Islet of Langerhans (tissue), 1 donor: Measurements from ENCODE around the gene KIF21B.

Experiments
- FAIRE-seq: peaks from one replicate; lab custom pipeline; 2011; peaks lifted over from hg19 to GRCh38; lab: Jason Lieb, UNC

KIF21B gene

GRCh38 chr1:201023517-201023902 lies at the start of gene KIF21B:
TSS of gene KIF21B (minus strand) at chr1:201023714. CDS start at chr1:201023383, 331 bp downstream.
- no peak for FAIRE-seq

DNA sequence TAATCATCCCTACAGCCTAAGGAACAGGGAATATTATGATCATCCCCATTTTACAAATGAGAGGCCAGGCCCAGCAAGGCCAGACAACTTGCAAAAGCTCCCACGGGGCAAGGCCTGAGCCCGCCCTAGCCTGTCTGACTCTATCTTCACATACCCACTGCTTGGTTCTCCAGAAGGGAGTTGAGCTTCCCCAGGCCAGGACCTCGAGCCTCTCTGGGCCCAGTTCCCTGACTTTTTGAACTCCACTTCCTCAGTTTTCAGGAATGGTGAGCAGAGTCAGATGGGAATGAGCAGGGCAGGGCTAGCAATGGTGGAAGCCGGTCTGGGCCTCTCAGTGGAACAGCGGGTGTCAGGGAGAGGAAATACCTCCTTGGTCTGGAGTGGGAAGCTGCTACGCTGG lies 49.4 kb upstream of the KIF21B start:
- no peak for FAIRE-seq

- FAIRE-seq = no peak
Observed at GRCh38 chr1:201072149-201072548, 48.6 kb upstream of the KIF21B start.

DNA sequence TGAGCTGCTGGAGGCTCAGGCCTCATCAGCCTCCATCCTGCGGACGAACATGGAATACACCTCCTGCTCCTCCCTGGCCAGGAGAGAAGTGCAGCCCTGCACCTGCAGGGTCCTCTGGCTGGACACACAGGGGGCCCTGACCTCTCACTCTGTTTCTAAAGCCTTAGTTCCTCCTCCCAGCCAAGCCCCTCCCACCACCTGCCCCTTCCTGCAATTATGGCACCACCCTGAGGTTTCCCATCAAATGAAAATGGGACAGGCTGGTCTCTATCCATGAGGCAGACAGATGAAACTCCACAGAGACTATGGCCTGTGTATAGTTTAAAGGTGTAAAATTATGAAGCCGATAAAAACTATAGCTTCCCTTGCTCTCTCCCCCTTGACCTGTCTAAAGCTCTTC lies 46.1 kb upstream of the KIF21B start:
- no peak for FAIRE-seq

DNA sequence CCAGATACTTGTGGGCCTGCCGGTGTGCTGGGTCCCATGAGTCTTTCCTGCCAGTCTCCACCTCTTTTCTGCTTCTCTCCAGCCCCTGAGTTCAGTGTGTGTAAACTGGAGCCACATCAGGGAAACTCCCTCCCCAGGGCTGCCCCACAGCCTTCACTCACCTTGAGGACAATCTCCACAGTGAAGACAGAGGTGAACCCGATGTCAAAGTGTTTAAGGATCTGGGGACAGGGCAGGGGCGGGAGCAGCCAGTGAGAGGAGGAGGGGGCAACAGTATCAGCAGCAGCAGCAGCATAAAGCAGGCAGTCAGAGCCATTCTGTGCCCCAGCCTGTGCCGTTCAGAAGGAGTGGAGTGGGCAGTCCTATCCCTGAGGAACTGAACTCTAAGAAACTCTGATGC lies 45.5 kb upstream of the KIF21B start:
- no peak for FAIRE-seq

DNA sequence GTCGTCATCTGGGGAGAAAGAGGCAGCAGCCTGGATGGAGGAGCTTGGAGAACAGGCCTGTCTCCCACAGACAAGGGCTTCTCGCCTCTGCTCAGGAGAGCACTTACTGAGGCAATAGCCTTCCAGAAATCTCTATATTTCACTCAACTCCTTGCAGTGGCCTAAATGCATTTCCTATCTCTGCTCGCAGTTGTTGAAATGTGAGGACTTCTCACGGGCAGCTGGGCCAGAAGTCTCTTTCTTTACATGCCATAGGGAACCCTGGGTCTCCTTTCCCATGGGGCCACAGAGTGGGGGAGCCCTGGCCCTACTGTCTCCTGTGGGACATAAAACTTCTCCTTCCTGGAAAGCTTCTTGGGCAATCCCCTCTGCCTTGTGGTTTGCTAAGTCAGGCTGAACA lies 43.5 kb upstream of the KIF21B start:
- FAIRE-seq = no peak

DNA sequence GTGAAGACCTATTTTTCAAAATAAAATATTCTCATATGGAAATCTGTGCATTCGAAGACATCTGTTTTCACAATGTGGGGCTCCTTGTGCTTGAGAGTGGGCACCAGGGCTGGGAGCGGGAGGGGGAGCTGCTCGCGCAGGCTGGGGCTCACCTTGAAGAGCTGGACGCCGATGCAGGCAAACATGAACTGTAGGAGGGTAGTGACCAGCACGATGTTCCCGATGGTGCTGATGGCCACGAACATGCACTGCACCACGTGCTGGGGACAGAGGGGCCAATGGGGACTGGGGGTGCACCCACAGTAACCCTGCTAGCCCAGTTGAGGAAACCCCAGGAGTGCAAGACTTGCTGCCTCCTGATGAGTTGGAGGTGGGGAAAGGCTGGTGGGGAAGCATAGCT lies 42.2 kb upstream of the KIF21B start:
- FAIRE-seq = no peak

DNA sequence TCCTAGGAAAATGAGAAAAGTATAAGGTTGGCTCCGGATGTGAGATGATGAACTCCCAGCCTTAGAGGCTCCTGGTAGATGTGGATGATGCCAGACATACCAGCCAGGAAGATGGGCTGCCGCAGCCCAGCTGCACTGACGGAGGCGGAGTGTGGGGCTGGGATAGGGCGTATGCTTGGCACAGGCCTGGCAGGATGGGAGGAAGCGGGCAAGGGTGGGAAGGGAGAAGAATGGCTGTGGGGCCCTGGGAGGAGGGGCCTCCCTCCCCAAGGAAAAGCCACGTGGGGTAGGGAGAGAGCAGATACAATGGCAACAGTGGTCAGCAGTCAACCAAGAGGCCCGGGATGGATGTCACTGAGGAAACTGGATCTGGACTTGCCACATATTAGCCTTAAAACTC lies 41.3 kb upstream of the KIF21B start:
- FAIRE-seq = no peak

DNA sequence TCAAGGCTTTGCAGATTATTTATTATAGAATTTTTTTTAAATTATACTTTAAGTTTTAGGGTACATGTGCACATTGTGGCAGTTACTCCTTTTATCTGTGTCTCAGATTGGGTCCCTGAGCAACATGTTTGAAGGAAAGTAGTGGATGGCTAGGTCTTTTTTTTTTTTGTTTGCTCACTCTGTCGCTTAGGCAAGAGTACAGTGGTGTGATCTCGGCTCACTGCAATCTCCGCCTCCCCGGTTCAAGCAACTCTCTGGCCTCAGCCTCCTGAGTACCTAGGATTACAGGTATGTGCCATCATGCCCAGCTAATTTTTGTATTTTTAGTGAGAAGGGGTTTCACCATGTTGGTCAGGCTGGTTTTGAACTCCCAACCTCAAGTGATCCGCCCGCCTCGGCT lies 39.6 kb upstream of the KIF21B start:
- FAIRE-seq = no peak

DNA sequence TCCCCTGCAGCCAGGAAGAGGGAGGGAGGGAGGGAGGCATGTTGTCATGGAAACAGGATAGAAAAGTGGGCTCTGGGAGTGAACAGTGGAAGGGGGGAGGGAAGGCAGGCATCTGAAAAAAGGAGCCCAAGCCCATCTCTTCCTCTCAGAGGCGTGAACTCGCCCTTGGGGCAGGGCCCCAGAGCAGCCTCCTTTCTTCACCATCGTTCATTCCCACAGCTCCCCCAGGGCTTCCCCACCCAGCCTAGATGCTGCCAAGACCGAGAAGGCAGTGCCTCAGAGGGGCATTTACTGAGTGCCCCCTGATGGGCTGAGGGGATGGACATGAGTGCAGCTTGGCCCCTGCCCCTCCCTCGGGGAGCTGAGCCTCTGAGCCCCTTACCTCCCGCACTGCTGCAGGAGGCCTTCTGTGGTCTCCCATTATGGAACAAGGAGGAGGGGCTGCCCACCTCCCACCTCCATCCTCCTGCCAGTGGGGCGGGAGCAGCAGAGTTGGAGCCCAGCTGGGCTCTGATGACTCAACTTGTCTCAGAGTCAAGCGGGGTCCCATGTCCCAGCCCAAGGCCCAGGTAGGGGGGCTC lies 39.1 kb upstream of the KIF21B start:
- no peak for FAIRE-seq

- no peak for FAIRE-seq
Observed at GRCh38 chr1:201061886-201062285, 38.4 kb upstream of the KIF21B start.

- FAIRE-seq = no peak
Observed at GRCh38 chr1:201061049-201061448, 37.5 kb upstream of the KIF21B start.

DNA sequence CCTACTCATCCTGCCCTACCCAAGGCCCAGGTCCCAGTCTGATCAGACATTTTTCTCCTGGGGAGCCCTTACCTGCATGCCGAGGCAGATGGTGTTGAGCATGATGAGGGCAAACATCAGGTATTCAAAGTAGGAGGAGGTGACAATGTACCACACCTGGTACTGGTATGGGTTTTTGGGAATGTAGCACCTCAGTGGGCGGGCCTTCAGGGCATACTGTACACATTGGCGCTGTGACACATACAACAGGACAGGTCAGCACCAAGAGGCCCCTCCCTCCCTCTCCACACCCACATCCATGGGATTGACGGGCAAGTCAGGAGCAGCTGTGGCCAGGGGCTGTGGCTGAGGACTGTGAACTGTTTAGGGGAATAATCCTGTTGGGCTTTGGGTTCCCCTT lies 37.1 kb upstream of the KIF21B start:
- FAIRE-seq = no peak

DNA sequence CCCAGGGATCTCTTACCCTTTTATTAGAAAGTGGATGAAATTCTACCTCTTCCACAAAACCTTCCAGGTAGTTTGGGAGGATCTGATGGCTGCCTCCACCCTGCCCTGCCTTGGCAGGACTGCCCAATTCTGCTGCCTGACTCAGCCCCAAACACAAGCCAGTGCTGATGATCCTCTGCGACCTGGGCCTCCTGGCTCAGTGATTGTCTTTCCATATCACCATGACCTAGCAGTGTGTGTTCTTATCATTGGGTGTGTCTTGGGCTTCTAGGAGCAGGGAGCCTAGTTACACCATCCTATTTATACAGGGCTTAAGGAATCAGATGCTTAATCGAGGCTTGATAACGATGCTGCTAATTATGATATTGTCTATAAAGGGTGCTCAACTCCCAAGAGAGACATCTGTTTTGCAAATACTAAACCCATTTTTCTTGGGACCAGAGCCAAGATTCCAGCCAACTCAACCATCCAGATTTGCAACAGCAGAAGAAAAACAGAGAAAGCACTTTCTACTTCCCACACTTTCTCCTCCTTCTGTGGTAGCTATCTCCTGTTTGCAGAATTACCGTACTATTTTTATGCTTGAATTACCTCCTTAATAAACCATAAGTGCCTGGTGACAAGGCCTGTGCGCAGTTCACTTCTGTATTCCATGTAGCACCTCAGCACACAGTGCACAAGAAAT lies 36.5 kb upstream of the KIF21B start:
- no peak for FAIRE-seq

DNA sequence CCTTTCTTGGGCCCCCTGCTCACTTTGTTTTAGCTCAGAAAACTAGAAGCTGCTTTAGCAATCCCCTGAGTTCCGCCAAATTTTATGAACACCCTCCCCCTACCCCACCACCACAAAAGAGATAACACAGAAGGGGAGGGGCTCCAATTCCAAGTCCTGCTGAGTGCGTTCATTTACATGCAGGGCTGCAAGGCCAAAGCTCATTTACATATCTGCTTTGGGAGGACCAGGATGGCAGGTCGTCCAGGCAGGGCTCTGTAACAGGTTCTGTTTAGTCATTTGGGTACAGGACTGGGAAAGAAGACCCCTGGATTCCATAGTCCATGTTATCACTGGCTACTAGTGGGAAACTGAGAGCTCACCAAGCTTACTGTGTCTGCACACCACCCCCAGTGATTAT lies 35.9 kb upstream of the KIF21B start:
- no peak for FAIRE-seq

GRCh38 chr1:201054091-201054543 lies 30.6 kb upstream of the KIF21B start:
- no peak for FAIRE-seq

- FAIRE-seq = no peak
Observed at GRCh38 chr1:201053155-201053860, 29.8 kb upstream of the KIF21B start.

DNA sequence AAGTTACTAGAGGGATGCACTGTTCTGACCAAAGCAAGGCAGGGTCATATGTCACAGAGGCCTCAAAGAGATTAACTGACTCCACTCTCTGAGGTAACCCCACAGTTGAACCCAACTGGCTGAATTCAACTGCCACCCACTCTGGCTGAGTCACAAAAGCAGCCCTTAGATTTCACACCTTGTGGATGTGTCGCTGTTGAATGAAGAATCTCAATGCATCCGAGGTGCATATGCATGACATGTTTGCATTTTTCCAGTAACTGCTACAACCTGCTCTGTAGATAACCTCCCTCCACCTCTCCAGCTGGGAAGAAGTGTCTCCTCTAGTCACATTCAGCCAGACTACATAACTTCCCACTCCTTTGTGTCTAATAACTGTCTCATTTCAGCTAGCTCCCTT lies 27.9 kb upstream of the KIF21B start:
- FAIRE-seq = no peak

- FAIRE-seq = no peak
Observed at GRCh38 chr1:201050515-201051277, 27.2 kb upstream of the KIF21B start.

DNA sequence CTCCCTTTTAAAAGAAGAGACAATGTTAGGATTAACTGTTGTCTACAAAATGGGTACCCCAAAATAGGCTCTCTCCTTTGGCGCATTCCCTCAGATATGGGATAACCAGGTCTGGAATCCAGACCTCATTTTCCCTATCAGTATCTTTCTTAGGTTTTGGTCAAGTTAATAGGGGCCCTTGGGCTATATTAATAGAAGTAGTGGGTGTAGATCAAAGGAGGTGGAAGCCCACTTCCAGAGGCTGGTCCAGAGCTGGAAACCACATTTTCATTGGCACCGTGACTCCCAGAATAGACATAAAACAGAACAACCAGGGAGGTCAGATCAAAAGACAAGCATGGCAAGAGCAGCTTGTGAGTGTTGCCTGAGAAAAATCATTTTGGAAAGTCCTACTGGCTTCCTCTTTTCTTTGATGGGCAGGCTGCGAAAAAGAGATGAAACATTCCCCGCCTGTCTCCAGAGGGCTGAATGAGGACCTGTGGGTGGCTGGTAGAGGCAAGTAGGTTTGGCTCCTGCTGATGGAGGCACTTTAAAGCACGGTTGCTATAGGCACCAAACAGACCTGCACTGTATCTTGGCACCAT lies 25.8 kb upstream of the KIF21B start:
- FAIRE-seq = no peak

DNA sequence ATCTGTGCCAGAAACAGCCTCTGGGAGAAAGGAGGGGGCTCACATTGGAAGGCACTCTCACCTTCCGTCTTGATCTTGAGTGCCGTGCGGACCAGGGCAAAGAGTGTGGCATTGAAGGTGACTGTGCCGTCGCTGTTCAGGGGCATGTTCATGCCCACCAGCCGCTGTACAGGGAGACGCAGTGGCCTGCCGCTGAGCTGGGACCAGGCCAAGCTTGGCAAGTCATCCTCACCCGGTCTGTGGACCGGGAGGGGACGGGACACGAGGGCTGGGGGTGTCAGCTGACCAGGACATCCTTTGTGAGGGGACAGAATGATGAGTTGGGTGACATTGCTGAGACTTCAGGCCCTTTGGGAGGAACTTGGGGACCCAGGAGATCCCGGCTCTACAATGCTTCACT lies 25.0 kb upstream of the KIF21B start:
- no peak for FAIRE-seq

GRCh38 chr1:201044119-201044518 lies 20.6 kb upstream of the KIF21B start:
- no peak for FAIRE-seq
